KBM-7 (cell line): ENCODE results near the gene ERN2.
"Not testable (repeated sequence)": the region's sequence is repeated elsewhere in the genome, so short reads cannot be mapped to it uniquely, and the experiment has no call there.

Experiments used
- DNase-seq: peaks from one replicate; pipeline ENCODE4 v3.0.0-alpha.2; 2015
- in situ Hi-C: fragments of 300-500 bp; cut with MboI; formaldehyde crosslinking; loops from 2 replicates; pipeline ENCODE4 v1.14.3; 2020; ENCODE audit warnings: low sequenced_read_pairs, low pct_unique_long_range_greater_than_20kb, mixed read lengths

The ERN2 gene

DNA sequence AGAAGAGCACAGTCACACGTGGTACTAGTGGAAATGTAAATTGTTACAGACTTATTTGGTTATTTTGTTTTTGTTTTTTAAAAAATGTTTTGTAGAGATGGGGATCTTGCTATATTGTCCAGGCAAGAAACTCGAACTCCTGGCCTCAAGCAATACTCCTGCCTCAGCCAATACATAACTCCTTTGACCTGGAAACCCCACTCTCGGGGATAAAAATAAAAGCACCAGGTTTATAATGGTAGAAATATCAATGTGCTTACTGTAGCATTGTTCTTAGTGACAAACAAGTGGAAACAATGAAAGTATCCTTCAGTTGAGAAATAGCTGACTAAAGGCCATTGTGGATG lies 11.7 kb upstream of the ERN2 start:
- in situ Hi-C loops, result loop anchor here (25.0 kb wide), 1 partner anchor 788 kb away; no protein-coding TSS in a partner anchor
- DNase-seq, result no peak

DNA sequence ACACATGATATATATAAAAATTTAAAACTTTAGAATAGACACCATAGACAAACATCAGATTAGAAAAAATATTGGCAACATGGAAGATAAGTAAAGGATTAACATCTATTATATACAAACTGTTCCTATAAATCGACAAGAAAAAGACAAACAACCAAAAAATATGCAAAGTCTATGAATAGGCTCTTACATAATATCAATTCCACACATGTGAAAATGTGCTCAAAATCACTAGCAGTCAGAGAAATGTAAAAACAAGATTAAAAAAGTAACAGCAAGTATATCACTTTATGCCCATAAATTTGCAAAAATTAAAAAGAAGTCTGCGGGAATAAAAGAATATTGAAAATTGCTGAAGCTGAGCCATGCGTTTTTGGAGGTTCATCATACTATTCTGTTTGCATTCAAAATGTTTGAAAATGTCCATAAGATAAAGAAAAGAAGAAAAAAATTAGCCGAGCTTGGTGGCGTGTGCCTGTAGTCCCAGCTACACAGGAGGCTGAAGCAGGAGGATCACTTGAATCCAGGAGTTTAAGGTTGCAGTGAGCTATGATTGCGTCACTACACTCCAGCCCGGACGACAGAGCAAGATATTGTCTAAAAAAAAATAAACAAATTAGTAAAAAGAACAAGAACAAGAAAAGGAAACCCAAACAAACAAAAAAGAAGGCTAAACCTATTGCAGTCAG lies 11.2 kb upstream of the ERN2 start:
- DNase-seq, result no peak

DNA sequence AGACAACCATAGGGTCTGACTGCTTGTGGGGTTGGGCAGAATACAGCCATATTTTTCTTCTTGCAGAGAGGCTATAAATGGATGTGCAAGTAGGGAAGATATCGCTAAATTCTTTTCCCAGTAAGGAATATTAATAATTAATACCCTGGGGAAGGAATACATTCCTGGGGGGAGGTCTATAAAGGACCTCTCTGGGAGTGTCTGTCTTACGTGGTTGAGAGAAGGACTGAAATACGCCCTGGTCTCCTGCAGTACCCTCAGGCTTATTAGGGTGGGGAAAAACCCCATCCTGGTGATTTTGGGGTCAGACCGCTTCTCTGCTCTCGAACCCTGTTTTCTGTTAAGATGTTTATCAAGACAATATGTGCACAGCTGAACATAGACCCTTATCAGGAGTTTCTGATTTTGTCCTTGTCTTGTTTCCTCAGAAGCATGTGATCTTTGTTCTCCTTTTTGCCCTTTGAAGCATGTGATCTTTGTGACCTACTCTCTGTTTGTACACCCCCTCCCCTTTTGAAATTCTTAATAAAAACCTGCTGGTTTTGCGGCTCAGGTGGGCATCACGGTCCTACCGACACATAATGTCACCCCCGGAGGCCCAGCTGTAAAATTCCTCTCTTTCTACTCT lies 9.7 kb upstream of the ERN2 start:
- in situ Hi-C loops, DNase-seq: not testable (repeated sequence)

More for the DNA sequence above, 11.2 kb upstream of the ERN2 start:
- in situ Hi-C loops, result no loop called here

DNA sequence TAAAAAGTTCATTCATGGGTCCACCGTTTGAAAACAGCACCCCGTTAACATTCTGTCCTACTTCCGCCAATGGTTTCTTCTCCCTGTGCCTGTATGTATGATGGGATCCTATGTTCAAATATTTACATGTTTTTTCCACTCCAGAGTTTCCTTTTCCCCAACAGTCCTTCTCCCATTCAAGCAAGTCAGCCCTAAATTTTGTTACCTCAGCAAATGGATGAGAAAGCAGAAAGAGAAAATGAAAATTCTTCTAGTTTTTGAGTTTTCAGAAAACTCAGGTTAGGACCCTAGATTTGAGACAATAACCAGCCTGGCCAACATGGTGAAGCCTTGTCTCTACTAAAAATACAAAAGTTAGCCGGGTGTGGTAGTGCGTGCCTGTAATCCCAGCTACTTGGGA lies 3.5 kb upstream of the ERN2 start:
- in situ Hi-C loops, result no loop called here

DNA sequence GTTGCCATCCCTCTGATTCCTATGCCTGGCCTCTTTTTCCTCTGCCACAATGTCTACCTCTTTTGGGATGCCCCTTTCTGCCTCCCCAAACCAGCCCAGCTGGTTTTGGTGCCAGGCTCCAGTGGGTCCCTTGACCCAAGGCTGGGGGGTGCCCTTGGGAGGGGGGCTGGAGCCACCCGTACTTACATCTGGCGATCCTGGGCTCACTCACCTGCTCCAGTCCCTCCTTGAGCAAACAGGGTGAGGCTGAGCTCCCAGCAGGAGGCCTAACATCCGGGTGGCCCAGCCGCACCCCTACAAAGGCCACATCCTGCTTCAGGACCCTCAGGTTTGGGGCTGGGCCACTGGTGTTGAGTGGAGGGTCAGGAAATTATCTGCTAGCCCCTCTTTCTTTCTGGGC lies 1.2 kb downstream of the ERN2 start:
- in situ Hi-C loops, result no loop called here

More for the DNA sequence above, 3.5 kb upstream of the ERN2 start:
- no peak for DNase-seq

DNA sequence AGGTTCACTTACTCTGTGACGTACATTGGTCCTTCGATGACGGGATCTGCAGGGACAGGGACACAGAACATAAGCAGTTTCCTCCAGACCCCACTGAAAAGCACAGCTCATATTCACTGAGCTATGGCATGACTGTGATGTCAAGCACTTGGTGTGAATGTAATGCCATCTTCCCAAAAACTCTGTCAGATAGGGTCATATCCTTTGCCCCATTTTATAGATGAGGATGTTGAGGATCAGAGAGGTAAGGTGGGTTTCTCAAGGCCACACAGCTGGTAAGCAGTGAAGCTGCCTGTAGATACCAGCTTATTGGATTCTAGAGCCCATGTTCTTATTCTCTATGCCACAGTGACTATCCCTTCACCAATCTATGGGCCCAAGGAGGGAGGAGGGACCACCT lies 2.5 kb downstream of the ERN2 start:
- in situ Hi-C loops, result no loop called here
- DNase-seq, result no peak

More for the DNA sequence above, 1.2 kb downstream of the ERN2 start:
- DNase-seq, result no peak

DNA sequence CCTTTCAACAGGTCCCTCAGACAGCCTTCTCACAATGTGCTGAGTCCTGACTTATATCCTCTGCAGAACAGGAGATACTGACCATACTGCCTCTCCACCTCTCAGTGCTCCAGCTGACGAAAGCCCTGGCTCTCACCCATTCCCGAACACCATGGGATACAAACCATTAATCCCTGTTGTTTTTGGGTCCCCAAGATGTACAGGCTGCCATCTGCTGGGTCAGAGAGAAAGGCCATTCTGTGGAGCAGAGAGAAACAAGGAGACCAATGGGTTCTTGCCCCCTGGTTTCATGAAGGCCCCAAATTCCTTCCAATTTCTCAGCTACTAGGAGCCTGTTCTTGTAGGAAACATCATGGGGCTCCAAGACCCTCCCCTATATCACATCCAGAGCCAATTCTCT lies 3.0 kb downstream of the ERN2 start:
- no peak for DNase-seq
- in situ Hi-C loops, result no loop called here

DNA sequence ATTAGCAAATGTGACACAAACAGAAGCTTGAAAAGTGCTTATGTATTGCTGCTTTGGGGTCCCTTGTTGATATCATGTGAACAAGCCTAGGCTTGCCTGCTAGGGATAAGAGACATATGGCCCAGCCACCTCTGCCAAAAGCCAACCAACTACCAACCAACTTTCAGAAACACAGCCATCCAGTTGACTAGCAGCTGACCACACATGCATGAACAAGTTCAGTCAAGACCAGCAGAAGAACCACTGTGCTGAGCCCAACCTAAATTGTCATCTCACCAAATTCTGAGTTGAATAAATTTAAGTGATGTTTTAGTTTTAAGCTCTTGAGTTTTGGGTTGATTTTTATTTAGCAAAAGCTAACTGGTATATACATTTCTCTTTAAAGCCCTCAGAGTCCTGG lies 3.5 kb downstream of the ERN2 start:
- peak; percentile 36 for DNase-seq
- in situ Hi-C loops, result no loop called here

DNA sequence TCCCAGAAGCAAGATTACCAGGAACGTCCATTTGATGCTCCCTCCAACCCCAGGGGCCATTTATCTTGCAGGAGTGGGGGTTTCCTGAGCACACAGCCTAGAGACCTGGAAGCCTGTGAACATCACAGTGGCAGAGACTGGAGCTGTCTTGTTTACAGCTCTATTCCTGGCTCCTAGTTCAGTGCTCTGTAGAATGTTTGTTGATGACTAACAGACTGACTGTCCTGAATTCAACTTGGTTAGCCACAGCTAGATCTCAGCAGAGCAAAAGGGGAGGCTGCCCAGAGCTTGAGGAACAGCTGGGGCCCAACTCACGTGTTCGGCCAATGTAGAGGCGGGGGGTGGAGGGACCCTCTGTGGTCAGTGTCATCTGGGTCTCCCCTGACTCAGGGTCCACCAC lies 6.6 kb downstream of the ERN2 start:
- DNase-seq, result no peak
- in situ Hi-C loops, result no loop called here

DNA sequence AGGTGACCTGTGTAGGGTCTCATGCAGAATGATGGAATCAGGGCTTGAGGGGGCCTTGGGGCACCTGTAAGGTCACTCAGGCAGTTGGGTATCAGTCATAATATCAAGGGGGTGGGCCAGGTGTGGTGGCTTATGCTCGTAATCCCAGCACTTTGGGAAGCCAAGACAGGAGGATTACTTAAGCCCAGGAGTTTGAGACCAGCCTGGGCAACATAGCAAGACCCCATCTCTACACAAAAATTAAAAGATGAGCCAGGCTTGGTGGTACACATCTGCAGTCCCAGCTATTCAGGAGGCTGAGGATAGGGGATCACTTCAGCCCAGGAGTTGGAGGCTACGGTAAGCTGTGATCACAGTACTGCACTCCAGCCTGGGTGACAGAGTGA lies 7.5 kb downstream of the ERN2 start:
- in situ Hi-C loops, result no loop called here
- no peak for DNase-seq

DNA sequence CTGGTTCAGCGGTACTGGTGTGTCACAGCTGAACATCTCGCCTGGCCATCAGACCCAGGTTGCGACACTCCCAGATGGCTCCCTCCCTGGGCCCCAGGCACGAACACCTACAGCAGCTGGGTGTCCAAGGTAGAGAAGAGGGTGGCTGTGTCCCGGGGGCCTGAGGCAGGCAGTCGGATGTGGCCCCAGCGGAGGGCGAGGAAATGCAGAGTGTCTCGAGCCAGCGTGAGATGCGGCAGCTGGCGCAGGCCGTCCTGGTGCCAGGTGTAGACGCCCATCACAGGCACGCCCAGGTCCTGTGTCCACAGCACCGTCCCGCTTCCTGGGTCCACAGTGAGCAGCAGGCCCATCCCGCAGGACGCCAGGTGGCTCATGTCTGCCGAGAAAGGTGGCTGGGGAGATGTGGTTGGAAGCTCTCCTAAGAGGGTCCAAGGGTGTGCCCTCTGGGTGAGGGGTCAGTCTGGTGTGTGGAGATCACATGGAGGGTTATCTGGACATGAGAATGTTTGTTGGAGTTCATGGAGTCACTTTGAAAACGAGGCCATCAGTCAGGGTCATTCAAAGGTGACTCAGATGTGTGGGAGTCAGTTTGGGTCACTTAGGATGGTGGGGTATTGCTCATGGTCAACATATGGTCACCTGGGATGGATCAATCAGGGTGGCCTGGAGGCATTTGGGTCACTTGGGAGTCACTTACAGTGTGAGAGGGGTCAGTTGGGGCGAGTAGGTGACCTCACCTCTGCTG lies 8.1 kb downstream of the ERN2 start:
- in situ Hi-C loops, result no loop called here

DNA sequence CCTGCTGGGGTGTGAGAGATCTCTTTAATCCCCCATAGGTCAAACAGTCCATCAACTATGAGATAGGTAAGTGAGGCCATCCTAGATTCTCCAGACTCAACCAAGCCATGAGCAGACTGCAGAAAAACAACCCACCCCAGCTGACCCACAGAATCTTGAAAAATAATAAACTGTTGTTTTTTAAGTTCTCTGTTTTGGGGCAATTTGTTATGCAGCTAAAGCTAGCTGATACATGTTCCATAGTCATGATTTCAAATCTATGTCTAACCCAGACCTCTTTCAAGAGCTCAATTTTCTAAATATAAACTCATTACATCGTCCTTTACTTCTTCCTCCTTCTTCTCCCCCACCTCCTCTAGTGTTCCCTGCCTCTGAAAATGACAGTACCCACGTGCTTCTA lies 10.1 kb downstream of the ERN2 start:
- in situ Hi-C loops, result no loop called here

More for the DNA sequence above, 8.1 kb downstream of the ERN2 start:
- no peak for DNase-seq

DNA sequence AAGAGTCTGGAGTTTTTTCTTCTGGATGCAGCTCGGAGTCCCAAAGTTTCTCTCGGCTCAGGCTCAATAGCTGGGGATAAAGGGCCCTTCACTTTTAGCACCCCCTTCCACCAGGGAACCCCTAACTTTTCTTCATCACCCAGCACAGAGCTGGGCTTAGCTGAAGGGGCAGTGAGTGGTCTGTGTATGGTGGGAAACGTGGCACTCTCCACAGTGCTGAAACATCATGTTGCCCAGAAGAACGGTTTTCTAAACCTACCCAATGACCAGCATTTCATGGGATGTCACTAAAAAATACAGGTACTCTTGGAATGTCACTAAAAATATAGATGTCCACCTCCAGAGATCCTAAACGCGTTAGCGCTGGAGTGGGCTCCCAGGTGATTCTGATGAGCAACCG lies 12.0 kb downstream of the ERN2 start:
- DNase-seq, result no peak
- in situ Hi-C loops, result no loop called here

More for the DNA sequence above, 10.1 kb downstream of the ERN2 start:
- no peak for DNase-seq

DNA sequence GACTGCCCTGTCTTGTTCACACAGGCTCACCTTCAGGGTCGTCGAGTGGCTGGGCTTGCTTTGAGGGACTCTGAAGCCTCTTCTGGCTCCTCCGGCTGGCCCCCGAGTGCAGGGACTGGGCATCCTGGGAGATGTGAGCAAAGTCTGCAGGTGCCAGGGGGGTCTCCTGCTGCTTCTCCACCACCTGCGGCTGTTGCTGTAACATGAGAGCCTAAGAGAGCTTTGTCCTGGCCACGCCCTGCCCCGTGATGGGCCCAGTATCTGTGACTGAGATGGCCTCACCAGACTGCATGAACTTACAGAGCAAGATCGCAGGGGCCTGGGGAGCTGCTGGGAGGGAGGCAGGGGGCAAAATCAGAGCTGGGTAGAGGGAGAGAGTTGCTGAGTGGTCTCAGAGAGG lies 12.5 kb downstream of the ERN2 start:
- in situ Hi-C loops, result no loop called here
- DNase-seq, result no peak

DNA sequence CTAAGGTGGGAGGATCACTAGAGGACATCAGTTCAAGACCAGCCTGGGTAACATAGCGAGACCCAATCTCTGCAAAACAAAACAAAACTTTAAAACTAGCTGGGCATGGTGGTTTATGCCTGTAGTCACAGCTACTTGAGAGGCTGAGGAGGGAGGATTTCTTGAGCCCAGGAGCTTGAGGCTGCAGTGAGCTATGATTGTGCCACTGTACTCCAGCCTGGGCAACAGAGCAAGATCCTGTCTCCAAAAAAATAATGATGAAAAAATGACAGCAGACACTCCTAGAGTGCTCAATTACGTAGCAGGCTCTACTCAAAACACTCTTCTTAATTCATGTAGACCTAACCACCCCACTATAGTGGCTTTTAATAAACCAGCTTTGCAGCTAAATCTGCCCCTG lies 12.9 kb downstream of the ERN2 start:
- DNase-seq, result no peak
- in situ Hi-C loops, result no loop called here

DNA sequence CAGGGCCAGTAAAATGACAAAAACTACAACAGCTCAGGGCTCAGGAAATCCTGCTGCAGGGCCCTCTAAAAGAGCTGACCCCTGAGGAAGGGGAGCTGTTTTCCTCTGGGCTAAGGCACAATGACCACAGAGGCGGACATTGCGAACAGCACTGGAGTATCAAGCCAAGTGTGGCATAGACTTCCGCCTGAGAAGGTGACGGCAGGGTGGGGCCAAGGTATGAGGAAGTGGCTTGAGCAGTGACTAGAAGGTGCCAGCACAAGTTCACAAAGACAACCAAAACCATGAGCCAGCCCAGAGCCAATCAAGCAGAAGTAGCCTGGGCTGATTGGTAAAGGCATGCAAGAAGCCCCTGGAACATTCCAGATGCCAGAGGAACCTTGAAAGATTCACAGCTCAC lies 13.9 kb downstream of the ERN2 start:
- DNase-seq, result peak; percentile 31
- in situ Hi-C loops, result no loop called here

DNA sequence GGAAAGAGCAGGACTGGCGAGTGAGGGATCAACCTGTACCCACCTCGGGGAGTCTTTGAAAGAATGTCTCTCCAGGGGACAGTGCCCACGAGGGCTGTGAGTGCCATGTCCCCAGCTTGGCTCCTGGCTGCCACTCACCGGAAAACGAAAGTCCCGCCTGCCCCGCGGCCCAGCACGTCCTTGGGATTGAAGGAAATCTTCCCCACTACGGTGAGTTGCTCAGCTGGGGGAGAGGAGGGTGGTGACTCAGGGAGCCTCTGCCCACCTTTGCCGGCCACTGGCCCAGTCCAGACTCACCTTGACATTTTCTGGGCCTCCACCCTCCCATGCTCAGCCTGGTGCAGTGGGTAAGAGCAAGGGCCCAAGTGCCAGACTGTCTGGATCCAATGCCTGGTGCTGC lies 17.3 kb downstream of the ERN2 start:
- DNase-seq, result no peak
- in situ Hi-C loops, result no loop called here

DNA sequence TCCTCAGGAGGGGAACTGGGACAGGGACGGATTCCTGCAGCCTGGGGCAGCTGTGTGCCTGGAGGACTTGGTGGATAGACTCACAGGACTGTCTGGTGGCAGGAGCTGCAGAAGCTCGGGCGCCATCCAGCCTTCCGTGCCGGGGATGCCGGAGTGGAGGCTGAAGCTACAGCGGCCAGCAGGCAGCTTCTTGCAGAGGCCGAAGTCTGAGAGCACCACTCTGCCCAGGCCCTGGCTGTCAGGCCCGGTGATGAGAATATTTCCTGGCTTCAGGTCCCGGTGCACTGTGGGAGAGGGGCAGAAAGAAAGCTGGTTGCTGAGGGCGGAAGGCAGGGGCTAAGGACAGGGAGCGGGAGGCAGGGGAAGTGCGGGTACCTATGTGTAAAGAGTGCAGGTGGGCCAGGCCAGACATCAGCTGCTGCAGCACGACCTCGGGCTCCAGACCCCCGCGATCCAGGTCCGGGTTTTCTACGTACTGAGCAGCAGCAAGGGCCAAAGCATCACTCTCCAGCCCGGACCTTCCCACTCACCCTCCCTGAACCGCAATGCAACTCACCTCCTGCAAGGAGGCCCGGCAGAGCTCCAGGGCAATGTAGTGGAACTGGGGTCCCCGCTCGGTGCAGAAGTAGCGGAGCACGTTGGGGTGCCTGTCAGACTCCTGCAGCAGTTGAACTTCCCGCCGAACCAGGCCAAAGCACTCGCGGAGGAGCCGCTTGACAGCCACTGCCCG lies 18.2 kb downstream of the ERN2 start:
- no peak for DNase-seq
- in situ Hi-C loops, result no loop called here

DNA sequence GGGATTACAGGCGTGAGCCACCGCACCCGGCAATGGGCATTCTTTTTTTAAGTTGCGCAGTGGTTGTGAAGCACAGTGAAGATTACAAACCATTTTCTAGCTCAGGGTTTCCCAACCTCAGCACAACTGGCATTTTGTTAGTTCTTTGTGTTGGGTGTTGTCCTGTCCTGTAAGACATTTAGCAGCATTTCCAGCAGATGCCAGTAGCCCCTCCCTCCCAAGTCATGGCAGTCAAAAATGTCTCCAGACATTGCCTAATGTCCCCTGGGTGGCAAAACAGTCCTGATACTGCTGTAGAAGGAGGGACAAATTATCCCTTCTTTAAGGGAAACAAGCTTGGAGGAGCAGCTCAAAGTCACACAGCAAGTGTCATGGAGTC lies 18.8 kb downstream of the ERN2 start:
- in situ Hi-C loops, result no loop called here

More for the DNA sequence above, 18.8 kb downstream of the ERN2 start:
- DNase-seq, result no peak
